NCI-H2171 (cell line): Measurements from ENCODE around the gene DBNDD2.

Experiments
- DNase-seq: peaks from one replicate; lab custom pipeline; 2025; lab: John Stamatoyannopoulos, UW

The DBNDD2 gene, protein sequence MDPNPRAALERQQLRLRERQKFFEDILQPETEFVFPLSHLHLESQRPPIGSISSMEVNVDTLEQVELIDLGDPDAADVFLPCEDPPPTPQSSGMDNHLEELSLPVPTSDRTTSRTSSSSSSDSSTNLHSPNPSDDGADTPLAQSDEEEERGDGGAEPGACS

DNA sequence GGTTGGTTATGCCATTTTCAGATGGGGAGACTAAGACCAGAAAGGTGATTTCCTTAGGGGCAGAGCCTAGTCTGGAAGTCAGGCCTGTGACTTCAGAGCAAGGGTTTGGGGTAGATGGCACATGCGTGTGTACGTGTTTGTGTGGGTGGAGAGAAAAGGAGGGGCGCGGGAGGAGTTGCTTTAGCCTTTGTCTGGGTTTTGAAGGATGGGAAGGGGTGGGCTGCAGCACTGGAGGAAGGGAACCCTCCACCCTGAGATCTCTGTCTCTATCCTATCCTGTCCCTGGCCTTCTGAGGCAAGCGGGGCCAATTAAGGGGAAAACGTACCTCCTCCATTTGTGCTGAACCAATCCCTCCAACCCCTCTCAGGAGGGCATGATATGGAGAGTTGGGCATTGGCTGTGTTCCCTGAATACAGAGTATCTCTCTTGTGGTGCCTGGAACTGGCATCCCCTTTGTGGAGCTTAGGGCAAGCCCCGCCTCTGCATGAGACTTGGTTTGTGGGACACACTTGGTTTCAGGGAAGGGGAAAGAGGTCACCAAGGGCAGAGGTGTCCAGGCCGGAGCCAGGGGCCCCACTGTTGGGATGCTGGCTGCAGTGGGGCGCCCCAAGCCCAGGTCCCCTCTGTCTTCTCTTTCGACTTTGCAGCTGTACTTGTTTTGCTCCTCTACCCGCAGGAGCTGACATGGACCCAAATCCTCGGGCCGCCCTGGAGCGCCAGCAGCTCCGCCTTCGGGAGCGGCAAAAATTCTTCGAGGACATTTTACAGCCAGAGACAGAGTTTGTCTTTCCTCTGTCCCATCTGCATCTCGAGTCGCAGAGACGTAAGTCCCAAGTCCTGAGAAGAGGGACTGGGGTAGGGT, at the start of gene DBNDD2:
DBNDD2 (plus strand) TSS at position 507 of the 863 bp plus-strand sequence; CDS start at position 686, 179 bp downstream.
- no peak for DNase-seq

DNA sequence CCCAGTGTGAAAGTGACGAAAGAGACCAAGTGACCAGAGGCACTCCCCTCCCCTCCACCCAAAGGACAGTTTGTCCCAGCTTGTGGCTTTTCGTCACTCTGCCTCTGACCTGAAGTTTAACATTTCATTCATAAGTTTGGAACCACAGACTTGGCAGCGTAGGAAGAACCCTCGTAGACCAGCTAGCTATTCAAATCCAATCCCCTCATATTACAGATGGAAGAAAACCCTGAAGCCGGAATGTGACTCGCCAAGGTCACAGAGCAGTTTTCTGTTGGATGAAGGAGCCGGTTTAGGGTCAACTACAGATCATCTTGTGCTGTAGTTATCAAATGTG, 49.1 kb upstream of the DBNDD2 start:
- DNase-seq: no peak

DNA sequence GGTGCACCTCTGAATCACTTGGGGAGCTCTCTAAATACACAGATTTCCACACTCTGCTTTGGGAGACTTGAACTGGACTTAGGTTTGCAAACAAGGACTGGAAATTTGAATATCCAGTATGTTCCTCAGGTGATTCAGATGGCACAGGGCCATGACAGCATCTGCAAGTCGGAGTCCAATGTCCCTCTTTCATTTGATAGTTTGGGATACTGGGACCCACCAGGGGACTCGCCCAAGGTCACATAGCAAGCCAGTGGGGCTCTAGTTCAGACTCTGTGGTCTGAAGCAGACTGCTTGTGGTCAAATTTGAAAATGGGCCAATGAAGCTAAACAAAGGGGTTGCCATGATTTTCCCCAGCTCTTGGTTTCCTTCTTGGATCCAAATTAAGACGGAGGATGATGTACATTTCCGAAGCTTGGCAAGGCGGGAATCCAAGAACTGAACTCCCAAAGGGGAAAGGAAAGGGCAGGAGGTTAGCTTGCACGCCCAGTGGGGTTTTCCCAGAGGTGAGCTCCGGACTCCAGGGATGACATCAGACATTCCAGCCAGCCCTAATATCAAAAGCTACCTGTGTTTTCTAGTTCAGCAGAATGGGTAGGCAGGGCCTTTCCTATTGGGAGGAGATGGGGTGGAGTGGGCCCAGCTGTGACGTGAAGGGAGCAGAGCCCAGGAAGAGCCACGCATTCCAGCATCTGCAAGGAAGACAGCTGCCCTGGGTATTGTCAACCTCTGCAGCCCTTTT, 48.5 kb upstream of the DBNDD2 start:
- DNase-seq: no peak

DNA sequence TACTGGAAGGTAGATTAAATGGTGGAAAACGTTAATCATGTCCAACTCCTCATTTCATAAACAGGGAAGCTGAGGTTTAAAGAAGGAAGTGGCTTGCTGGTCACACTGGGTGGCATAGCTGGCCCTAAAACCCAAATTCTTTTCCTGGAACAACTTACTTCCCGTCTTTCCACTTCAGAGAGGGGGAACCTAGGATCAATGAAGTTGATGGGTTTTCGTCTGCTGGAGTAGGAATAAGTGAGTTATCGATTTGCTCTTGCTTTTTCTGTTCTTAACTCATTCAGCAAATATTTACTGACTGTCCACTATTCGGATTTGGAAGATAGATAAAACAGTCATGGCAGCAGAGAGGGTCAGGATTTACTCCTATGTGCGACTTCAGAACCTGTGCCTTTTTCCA, 46.3 kb upstream of the DBNDD2 start:
- no peak for DNase-seq

DNA sequence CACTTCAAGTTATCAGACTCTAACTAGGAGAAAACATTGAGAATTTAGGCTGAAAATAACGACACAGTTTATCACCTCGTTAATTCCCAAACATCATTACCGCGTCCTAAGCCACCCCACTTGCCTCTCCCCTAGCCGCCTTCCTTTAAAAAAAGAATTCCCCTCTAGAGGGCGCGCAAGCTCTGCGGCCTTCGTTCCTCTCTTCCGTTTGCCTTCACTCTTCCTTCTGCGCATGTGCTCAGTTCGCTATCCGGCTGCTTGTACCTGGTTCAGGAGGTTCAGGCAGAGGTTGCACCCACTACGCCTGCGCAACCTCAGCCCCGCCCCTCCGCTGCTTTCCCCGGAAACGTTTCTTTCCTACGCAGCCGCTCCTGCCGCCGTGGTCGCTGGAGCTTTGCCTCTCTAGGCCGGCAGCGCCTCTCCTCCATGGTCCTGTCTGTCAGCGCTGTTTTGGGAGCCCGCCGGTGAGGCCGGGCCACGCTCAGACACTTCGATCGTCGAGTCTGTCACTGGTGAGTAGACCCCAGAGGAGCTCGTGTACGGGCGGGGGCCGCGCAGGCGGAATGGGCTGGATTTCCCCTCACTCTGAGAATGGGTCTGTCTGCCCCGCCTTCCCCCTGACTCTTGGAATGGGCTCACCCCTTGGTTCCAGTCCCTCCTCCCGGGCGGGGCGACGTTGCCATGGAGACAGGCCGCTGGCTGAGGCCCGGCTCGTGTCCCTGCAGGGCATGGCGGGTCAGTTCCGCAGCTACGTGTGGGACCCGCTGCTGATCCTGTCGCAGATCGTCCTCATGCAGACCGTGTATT, 45.1 kb upstream of the DBNDD2 start, which contains the start of gene SYS1:
SYS1 (plus strand) TSS at position 353 of the 807 bp plus-strand sequence; CDS start at position 729, 376 bp downstream.
- peak; percentile 97 for DNase-seq

DNA sequence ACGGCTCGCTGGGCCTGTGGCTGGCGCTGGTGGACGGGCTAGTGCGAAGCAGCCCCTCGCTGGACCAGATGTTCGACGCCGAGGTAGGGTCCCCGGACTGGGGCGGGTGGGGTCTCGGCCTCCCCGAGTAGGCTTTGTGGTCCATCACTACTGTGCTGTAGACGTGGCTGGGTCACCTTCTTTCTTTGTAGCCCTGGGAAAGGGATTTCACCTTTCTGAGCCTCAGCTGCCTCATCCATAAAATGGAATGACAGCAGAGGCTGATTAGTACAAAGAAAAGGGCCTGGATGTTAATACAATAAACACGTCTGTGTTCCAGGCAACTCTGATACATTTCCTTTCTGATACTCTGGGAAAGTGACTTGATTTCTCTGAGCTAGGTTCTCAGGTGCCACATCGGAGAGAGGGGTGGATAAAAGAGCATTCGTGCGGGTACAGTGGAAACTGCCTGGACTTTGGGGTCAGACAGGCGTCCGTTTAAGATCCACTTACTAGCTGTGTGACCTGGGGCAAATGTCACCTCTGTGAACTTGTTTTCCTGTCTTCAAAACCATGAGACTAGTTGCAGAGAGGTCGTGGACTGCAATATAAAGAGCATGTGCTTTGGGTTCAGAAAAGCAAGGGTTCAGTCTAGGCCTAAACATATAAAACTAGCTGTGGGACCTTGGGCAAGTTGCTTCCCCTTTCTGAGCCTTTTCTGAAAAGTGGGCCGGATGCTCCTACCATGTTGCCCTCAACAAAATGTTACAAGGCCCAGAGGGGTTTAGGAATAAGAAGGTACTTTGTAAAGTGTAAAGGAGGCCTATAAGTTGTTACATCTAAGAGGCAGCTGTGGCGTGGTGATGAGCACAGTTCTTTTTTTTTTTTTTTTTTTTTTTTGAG, 44.2 kb upstream of the DBNDD2 start:
- DNase-seq: no peak

DNA sequence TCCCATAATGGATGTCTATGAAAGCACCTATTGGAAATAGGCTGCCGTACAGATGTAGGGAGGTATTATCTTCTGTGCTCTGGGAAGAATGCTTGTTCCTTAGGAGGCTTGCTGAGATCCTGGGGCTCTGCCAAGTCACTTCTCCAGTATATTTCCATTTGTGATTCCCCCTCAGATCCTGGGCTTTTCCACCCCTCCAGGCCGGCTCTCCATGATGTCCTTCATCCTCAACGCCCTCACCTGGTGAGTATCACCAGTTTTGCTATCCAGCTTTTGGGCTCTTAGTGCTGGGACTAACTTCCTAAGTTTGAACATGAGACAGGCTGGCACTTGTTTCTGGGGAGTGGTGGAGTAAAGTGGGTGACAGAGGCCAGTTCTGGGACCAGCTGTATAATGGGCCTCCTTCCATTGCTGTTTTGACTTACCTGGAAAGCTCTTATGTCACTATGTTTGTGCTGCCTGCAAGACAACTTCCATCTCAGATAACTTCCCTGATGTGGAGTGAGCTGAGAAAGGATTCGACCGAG, 42.6 kb upstream of the DBNDD2 start:
- DNase-seq: no peak

DNA sequence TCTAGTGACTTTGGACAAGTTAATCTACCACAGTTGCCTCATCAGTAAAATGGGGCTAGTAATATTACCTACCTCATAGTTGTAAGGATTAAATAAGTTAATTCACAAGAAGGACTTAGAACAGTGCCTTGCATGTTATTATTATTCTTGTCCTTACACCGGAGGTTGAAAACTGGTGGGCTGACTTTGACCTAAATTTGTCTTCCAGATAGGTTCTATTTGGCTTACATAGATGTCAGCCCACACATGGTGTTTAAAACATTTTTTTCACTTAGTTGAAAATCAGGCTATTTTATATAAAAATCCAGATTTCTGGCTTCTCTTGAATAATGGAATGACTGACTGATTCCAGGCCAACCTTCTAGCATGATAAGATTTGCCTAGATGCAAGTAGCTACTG, 41.9 kb upstream of the DBNDD2 start:
- no peak for DNase-seq

DNA sequence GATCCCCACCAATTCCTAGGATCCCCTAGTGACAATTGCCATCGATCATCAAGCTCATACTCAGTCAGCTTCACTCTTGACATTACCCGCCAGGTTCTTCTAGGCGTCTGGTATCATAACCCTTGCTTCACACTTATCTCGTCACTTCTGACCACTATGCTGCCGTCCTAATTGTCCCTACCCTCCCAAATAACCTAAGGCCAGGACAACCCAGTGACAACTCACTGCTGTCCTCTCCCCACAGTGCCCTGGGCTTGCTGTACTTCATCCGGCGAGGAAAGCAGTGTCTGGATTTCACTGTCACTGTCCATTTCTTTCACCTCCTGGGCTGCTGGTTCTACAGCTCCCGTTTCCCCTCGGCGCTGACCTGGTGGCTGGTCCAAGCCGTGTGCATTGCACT, 41.5 kb upstream of the DBNDD2 start:
- DNase-seq: no peak

DNA sequence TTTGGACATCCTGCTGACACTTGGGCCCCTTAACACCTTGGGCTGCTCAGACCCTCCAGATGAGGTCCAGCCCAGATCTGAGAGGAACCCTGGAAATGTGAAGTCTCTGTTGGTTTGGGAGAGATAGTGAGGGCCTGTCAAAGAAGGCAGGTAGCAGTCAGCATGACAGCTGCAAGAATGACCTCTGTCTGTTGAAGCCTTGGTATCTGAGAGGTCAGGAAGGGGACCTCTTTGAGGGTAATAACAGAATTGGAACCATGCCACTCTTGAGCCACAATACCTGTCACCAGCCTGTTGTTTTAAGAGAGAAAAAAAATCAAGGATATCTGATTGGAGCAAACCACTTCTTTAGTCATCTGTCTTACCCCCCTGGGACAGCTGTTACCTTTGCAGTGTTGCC, 41.0 kb upstream of the DBNDD2 start:
- DNase-seq: no peak

DNA sequence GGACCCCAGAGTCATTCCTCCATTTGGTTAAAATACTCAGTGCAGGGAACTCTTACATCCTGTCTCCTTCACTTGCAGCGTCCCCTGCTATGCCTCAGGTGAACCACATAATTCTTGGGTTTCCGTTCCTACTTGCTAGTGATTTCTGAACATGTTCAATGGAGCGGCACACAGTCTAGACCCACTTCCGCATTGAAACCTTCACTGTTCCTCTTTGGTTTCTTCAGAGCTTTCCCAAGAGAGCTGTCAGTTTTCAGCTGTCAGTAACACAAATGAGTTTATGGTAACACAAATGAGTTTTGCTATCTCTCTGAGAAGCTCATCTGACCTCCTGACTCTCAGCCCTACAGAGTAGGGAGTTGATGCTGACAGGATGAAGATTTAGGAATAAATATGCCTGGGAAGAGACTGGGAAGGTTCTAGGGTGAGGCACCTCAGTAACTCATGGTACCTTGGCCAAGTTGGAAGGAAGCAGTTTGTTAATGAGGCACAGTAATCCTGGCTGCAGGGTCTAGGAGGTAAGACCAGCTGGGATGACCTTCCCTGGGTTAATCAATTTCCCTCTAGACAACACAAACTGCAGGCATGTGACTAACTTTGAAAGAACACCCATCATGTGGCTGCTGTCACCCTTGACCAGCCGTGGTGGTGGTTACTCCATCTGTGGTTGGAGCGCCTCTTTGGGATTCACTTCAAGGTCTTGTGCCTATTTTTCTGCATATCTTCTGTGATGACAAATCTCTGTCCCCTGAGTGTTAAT, 39.7 kb upstream of the DBNDD2 start:
- DNase-seq: no peak

DNA sequence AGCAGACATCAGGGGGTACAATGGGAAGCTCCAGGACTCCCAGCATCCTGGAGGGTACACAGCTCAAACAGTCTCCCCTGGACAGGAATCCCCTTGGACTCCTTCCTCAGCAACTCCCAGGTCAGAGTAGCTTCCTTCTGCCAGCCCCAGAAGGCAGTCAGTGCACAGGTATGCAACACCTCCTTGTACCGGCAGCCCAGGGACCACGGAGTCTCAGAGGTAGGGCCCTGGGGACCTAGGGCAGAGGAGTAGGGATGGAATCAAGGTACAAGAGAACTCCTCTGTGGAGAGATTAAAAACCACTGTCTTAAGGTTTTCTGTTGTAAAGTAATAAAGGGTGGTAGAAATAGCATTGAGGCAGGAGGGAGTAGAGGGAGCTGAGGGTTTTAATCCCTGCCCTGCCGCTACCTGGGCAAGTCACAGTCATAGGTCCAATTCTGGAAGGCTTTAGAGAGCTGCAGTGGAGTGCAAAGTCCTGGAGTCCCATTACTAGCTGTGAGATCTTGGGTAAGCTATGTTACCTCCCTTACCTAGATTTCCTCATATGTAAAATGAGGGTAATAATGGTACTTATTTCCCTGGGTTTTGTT, 37.4 kb upstream of the DBNDD2 start:
- no peak for DNase-seq

DNA sequence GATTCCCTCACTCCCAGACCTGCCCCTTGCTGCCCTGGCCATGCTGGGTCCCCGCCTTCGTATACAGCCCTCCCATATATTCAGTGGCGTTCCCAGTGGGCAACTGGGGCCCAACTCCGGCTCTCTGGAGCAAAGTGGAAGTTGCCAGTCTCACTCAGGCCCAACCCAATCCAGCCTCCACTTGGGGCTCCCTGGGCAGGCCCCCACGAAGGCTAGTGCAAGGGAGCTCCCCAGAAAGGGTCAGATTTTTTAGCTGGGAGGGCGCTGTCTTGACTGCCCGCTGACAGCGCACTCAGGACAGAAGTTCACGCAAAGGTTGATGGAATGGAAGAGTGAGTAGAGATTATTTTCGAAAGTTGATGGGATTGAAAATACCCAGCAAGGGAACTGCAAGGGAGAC, 35.8 kb upstream of the DBNDD2 start:
- no peak for DNase-seq

DNA sequence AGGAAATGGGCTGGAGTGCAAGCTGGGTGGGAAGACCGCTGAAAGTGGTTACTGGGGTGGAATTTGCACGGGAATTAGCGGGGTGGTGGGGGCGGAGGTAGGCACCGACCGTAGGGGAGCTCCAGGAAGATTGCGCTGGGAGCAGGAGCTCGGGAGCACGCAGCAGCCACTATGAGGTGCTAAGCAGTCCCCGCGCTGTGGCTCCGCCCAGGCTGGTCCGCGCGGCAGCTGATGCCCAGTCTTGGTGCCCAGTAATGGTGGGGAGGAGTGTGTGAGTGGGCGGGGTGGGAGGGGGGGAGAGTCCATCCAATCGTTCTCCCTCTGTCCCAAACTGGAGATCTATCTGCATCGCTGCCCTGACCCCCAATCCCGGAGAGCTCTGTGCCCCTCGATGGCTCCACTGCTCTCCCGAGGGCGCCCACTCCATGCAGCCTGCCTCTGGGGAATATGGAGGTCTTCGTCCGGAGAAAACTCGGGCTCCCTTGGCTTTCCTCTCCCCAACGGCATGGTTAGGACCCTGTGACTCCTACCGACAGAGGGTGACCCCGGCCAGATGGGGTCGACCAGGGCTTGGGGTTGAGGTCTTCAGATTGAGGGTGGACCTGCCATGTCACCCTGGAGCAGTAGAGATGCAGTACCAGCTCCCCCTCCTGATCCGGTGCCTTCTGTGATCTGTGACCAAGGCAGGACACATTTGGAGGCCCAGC, 35.3 kb upstream of the DBNDD2 start:
- DNase-seq: no peak

DNA sequence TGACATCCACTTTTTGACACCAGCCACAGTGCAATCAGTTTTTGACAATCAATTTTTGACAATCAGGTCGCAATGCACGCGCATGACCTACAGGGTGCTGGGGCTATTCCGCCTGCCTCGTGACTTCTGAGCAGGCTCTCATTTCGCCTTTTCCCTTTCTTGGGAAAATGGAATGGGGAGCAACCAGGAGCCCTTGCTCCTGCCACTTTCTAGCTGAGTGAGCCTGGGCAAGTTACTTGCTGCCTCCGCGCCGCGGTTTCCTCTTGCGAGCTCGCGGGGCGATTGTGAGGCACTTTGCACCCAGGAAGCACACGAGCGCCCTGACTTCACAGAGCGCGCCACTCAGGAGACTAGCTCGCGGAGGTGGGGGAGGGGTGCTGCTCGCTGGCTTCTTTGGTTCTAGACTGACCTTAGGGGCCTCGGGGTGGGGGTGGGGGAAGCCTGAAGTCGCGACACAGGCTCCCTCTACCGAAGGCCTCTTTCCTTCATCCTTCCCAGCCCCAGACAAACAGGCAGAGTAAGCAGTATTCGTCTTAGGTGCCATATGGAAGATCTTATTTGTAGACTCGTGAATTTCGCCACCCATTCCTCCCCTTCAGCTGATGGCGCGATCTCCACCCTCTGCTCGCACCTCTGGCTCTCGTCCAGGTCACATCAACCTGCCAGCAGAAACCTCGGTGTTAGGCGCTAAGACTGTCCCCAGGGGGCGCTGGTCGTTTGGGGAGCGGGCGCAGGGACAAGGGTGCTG, 34.6 kb upstream of the DBNDD2 start:
- peak; percentile 31 for DNase-seq

DNA sequence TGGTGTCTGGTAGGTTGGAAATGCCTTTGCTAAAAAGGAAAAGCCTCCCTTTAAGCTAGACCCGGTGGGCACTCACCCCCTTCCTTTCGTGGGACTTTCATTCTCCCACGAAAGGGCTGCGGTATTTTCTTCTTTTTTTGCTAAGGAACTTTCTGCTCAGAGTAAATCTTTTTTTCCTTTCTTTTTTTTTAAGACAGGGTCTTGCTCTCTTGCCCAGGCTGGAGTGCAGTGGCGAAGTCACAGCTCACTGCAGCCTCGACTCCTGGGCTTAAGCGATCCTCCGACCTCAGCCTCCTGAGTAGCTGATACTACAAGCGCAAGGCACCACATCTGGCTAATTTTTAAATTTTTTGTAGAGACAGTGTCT, 34.0 kb upstream of the DBNDD2 start:
- no peak for DNase-seq

DNA sequence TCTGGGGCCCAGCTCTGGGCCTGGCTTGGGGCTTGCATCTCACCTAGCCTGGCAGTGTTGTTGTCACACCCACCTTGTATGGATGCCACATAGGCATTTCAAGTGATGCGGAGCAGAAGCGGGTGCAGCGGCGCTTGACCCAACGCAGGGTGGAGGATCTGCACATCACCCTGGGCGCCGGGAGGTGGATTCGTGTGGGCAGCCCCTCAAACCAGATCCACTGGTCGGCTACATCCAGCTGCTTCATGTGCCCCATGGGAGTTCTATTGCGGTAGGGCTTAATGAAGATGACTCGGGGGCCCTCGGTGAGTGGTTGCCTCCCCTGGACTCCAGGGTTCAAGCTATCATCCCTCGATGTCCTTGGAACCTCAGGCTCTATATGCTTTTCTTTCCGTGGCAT, 33.1 kb upstream of the DBNDD2 start:
- no peak for DNase-seq

DNA sequence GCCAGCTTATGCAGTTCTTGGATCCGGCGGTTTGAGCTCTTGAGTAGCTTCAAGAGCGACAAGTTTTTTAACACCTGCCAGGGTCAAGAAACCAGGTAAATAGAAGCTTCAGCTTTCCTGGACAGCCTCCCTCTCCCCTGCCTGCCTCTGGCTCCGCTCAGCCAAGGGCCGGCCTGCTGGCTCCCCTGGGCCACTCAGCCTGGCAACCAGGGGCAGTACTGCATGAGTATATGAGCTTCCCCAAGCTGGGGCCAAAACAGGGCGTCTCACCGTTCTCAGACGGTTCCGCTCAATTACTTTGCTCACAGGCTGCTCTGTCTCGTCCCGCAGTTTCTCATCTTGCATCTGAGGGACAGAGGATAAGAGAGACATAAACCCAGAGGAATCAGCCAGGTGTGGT, 30.8 kb upstream of the DBNDD2 start:
- DNase-seq: no peak
